SH-SY5Y (cell line): ENCODE data around the gene LGI4.

Experiments
- GATA2 ChIP-seq: IDR thresholded peaks from 2 replicates; pipeline ENCODE4 v1.6.1; 2011; ENCODE audit warnings: mild to moderate bottlenecking, low read depth, low read length
- GATA3 ChIP-seq: IDR thresholded peaks from 2 replicates; pipeline ENCODE4 v1.6.1; 2011; ENCODE audit warnings: low read depth, mild to moderate bottlenecking, low read length, moderate library complexity

- no peak; the same call in 1 of the 2 replicates for TF ChIP-seq GATA3
- 0 out of 2 replicates have a peak, but pooled peaks have one; percentile 35 for TF ChIP-seq GATA2
These were observed 41.4 kb downstream of the LGI4 start for GRCh38 chr19:35093430-35093829.
